Psoas muscle (tissue), 8 donors: Measurements from ENCODE around the gene TPRX2. TPM values are rescaled to one million over a fixed set of nuclear protein-coding genes. Genes with fewer than 3 reads are reported as not detected.

Experiments used
- ATAC-seq, 4 donors: fragments of 200-7000 bp; cut with Tn5 transposase; one replicate each; pipeline ENCODE4 v1.9.1; 2020; ENCODE audit warnings: moderate library complexity in 3 of 4, mild to moderate bottlenecking in 2 of 4
- DNase-seq, 2 donors: peaks; one replicate each; pipeline ENCODE4 v3.0.0-alpha.2; 2020
- H3K27ac ChIP-seq: fragments of 200-600 bp; one replicate; pipeline ENCODE4 v1.8.0; 2022
- H3K27me3 ChIP-seq, 3 donors: fragments of 200-600 bp in 1 of 3; one replicate each; pipeline versions ENCODE4 v1.6.1 to v1.8.0; 2013 to 2022; ENCODE audit warnings: low read length in 2 of 3, mild to moderate bottlenecking in 2 of 3, moderate library complexity in 1 of 3; ENCODE audit not compliant: insufficient read depth in 3 of 3
- H3K36me3 ChIP-seq, 2 donors: fragments of 200-600 bp in 1 of 2; one replicate each; pipeline versions ENCODE4 v1.6.1 to v1.8.0; 2013 to 2022; ENCODE audit warnings: low read depth in 1 of 2, mild to moderate bottlenecking in 1 of 2, moderate library complexity in 1 of 2; ENCODE audit not compliant: insufficient read depth in 1 of 2
- H3K4me1 ChIP-seq: fragments of 200-600 bp; one replicate; pipeline ENCODE4 v1.8.0; 2022
- H3K4me3 ChIP-seq: fragments of 200-600 bp; one replicate; pipeline ENCODE4 v1.8.0; 2022; ENCODE audit warnings: mild to moderate bottlenecking
- H3K9me3 ChIP-seq: fragments of 200-600 bp; one replicate; pipeline ENCODE4 v1.8.0; 2022
- CTCF ChIP-seq: fragments of 200-600 bp; IDR thresholded peaks from one replicate; pipeline ENCODE4 v1.8.0; 2022; ENCODE audit warnings: antibody characterized with exemption
- WGBS, 3 donors: extraction: QIAGEN DNeasy Blood & Tissue Kit; methylation state at CpG; one replicate each; pipeline versions ENCODE4 v1.1.6 to v1.1.7; 2013; 5-methylcytosine and 5-hydroxymethylcytosine counted together
- intact Hi-C, 2 donors: fragments of 100-400 bp; cut with DNase I; formaldehyde crosslinking; loops; one replicate each; pipeline versions ENCODE4 v1.11.0 to v1.14.2; 2022
- polyA plus RNA-seq, 3 donors: library from polyadenylated mRNA; stranded (reverse); fragments of 200-250 nt; gene quantifications; one replicate each; pipeline ENCODE4 v1.2.3, GENCODE V29; 2013
- total RNA-seq, 4 donors: library from RNA; stranded (reverse); fragmentation: NEBNext Ultra II Directional in 2 of 4; extraction: Animal tissue kit (Norgen Biotek cat#: 25700) in 2 of 4; gene quantifications; one replicate each; pipeline versions ENCODE4 v1.2.1 to v1.2.4, GENCODE V29; 2021 to 2023
- donor health status: healthy with polysubstance abuse.
- donor health status: DM: no; HTN: no; CAD: no; lungs with moderate emphysema.
- donor health status: Bipolar disorder and iron deficiency.
- donor health status: healthy.
- donor health status: DM: yes; HTN: yes; CAD: no.
- donor health status: DM: no; HTN: no; CAD: no.
- donor health status: DM: no; HTN: no; CAD: no.
- donor health status: DM: yes; HTN: yes; CAD: no.

TPRX2 gene
- total and polyA plus RNA-seq, 7 donors: not detected

GRCh38 chr19:47896019-47896418 is 37.0 kb downstream of the TPRX2 start:
- intact Hi-C loops: no loop called here
- no peaks in the 10 kb centered on the region for H3K4me1 ChIP-seq
- DNase-seq (no peak), ATAC-seq (no peak)
- H3K4me3 ChIP-seq: no peak overlapping the region
- H3K36me3 ChIP-seq: no peaks in the 10 kb centered on the region
- H3K27ac ChIP-seq: no peak overlapping the region
- TF ChIP-seq CTCF: no peak
- no peaks in the 10 kb centered on the region for H3K27me3 ChIP-seq
- WGBS, 3 donors: 73 to 98% (median 96%) methylated on average over 4 of the region's 4 CpGs
- no peaks in the 10 kb centered on the region for H3K9me3 ChIP-seq

- 93 to 96% (median 95%) methylated on average over 5 of the region's 5 CpGs for WGBS, 3 donors
- ATAC-seq: no peak
These were observed 37.7 kb downstream of the TPRX2 start for GRCh38 chr19:47896773-47897172.

GRCh38 chr19:47897861-47898260 is 38.8 kb downstream of the TPRX2 start:
- Histone ChIP-seq H3K27ac (no peak overlapping the region), H3K4me3 (no peak overlapping the region), H3K4me1 (no peaks in the 10 kb centered on the region), H3K27me3 (no peaks in the 10 kb centered on the region), H3K36me3 (no peaks in the 10 kb centered on the region), H3K9me3 (no peaks in the 10 kb centered on the region)
- intact Hi-C loops: no loop called here
- ATAC-seq: no peak
- no peak for TF ChIP-seq CTCF
- DNase-seq: no peak
- whole genome bisulfite sequencing, 3 donors: 29 to 38% (median 30%) methylated on average over 9 of the region's 9 CpGs

More at GRCh38 chr19:47896773-47897172, 37.7 kb downstream of the TPRX2 start:
- no peak for DNase-seq
- H3K4me1 ChIP-seq: no peaks in the 10 kb centered on the region
- no peaks in the 10 kb centered on the region for H3K9me3 ChIP-seq
- intact Hi-C loops: no loop called here
- no peak for TF ChIP-seq CTCF
- no peaks in the 10 kb centered on the region for H3K27me3 ChIP-seq
- no peak overlapping the region for H3K4me3 ChIP-seq
- H3K36me3 ChIP-seq: no peaks in the 10 kb centered on the region
- H3K27ac ChIP-seq: no peak overlapping the region

GRCh38 chr19:47899335-47899734 is 40.3 kb downstream of the TPRX2 start:
- intact Hi-C loops: no loop called here
- DNase-seq: no peak
- Histone ChIP-seq H3K4me3 (no peak overlapping the region), H3K36me3 (no peaks in the 10 kb centered on the region), H3K9me3 (no peaks in the 10 kb centered on the region), H3K27ac (no peak overlapping the region), H3K4me1 (no peaks in the 10 kb centered on the region), H3K27me3 (no peaks in the 10 kb centered on the region)
- no peak for TF ChIP-seq CTCF
- no peak for ATAC-seq
- 88 to 93% (median 89%) methylated on average over 8 of the region's 8 CpGs for WGBS, 3 donors

- ATAC-seq (no peak), DNase-seq (no peak)
These were observed 42.3 kb downstream of the TPRX2 start for GRCh38 chr19:47901370-47901769.

More at GRCh38 chr19:47901370-47901769, 42.3 kb downstream of the TPRX2 start:
- no peaks in the 10 kb centered on the region for H3K27me3 ChIP-seq
- H3K27ac ChIP-seq: no peak overlapping the region
- TF ChIP-seq CTCF: no peak
- H3K9me3 ChIP-seq: no peaks in the 10 kb centered on the region
- 75 to 80% (median 79%) methylated on average over 7 of the region's 7 CpGs for WGBS, 3 donors
- no peaks in the 10 kb centered on the region for H3K36me3 ChIP-seq
- intact Hi-C loops: no loop called here
- H3K4me3 ChIP-seq: no peak overlapping the region
- no peaks in the 10 kb centered on the region for H3K4me1 ChIP-seq
